Prostate gland (tissue), 2 donors: ENCODE measurements around the gene BMERB1.

Experiments
- CTCF ChIP-seq, 4 experiments: fragments of 200-600 bp in 2 of 4; fragments of 450-650 bp in 2 of 4; sonication (generic) in 2 of 4; IDR thresholded peaks; 1 replicate in 3 of 4; 2 replicates in 1 of 4; pipeline ENCODE4 v1.5.1; 2016 to 2019; ENCODE audit warnings: antibody characterized with exemption in 4 of 4, mild to moderate bottlenecking in 2 of 4, moderate library complexity in 2 of 4
- POLR2A ChIP-seq: fragments of 450-650 bp; IDR thresholded peaks from one replicate; pipeline ENCODE4 v1.6.1; 2016; ENCODE audit warnings: antibody characterized with exemption, mild to moderate bottlenecking
- POLR2AphosphoS5 ChIP-seq: sonication (generic); formaldehyde crosslinking; IDR thresholded peaks from one replicate; pipeline ENCODE4 v1.6.1; 2017; ENCODE audit warnings: antibody characterized with exemption

- TF ChIP-seq CTCF (IDR thresholded peaks at IDR 0.05) (no peak), POLR2A (no peak), POLR2AphosphoS5 (no peak)
Observed at GRCh38 chr16:15444264-15444663, 9.9 kb downstream of the BMERB1 start.
